Activated CD4-positive, CD25-positive, alpha-beta regulatory T cell treated with anti-CD3 and anti-CD28 coated beads, Interleukin-2, amount 50 U/mL, for 72 hours (primary cell): ENCODE measurements around the gene NCAM1.

Experiments
- DNase-seq: peaks from one replicate; pipeline ENCODE4 v3.0.0; 2021

NCAM1 gene

DNA sequence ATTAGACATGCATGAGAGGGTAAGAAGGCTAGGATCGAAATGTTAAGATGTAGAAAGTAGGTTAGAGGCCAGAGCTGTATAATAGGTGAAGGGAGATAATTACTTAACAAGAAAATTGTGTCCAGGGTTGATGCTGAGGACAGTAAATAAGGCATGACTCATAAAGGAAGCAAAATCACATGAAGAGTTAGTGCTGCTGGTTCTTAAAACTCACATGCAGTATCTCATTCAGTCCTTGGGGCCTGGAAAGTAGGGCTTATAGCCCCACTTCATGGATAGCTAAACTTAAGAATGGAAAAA lies 130.2 kb downstream of the NCAM1 start:
- no peak for DNase-seq

DNA sequence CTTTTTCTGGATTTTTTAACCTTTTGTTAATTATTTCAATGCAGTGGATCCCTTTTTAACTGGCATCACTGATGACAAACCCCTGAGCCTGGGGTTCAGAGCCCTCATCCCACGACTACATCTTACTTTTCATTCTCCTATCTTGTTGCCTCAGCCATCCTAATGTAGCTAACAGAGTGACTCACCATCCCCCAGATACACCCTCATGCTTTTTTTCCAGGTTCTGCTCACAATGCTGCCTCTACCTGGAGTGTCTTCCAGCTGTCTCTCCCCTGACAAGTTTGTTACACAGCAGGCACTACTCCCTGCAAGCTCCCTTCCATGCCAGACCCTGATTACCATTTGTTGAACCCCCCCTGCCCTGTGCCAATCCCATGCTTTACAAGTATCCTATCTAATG lies 135.4 kb downstream of the NCAM1 start:
- no peak for DNase-seq

DNA sequence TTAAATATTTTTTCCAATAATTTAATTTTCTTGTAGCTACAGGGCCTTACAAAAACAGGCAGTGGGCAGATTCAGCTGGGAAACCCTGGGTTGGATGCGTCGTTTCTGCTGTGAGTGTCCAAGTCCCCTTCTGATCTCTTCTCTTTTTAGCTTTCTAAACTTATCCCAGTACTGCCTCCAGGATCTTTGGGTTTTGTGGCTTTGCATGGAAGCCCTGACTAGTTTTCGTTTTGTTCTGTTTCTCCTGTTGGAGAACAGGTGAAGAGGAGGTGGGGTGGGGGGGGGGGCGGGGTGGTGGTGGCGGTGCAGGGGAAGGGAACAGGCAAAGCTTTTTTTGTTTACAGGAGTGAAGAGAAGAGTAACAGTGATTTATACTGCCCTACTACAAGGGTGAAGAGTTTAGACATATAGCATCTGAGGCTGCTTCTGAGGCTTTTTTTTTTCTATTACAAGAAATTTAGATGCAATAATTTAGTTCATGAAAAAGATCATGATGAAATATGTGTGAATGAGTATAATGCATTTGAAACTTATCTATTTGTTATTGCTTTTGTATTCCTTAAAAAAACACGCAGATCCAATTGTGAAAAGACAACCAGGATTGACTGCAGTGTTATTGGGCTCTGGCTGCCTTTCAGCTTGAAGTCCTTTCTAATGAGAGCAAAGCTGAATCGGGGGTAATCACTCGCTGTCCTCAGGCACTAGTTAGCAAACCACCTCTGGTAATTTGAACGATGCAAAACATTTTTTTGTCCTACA lies 142.9 kb downstream of the NCAM1 start:
- DNase-seq, result no peak

DNA sequence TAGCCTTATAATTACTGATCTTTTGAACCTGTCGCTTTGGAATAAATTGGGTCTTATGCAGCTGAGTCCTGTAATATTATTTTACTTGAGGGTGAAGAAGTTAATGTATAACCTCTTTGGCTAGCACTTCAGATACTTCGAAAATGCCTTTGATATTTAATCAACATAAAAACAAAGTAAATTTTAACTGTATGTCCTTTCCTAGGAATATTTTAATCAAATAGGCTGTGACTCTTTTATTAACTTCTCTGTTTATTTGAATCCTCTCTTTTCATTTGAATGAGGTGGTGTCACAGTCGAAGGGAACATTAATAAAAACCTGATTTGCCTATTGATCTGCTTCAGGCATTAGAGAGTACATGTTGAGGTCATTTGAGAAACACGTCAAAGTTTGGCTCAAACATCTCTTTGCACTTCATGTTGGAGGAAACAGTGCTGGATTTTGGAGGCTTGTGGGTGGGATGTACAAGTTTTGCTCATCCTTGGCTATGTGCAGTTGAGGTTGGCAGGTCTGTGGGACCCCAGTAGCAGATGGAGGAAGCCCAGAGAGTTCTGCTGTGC lies 143.6 kb downstream of the NCAM1 start:
- no peak for DNase-seq

DNA sequence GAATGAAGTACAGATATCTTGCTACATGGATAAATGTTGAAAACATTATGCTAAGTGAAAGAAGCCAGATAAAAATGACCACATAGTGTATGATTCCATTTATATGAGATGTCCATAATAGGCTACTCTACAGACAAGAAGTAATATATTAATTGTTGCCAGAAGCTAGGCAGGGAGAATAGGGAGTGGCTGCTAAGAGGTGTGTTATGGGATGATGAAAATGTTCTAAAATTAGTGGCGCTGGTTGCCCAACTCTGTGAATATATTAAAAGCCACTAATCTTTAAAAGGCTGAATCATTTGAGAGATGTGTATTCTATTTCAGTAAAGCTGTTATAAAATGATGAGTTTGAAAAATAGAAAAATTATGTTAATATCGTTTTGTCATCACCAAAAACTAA lies 144.4 kb downstream of the NCAM1 start:
- no peak for DNase-seq

DNA sequence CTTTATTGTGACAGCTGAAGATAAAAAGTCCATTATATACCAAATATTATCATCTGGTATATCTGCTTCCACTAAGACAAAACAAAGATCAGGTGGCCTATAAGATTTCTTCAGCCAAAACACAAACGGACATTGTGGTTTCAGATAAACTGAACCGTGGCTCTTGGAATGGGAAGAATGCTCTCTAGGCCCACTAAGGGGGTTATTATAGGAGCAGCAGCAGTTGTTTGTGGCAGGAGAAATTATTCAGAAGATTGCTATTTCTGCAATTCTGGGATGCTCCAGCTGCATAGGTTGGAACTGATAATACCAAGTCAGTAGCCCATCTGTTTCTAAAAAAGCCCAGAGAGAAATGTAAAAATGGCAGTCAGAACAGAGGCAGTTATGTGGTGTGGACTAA lies 145.3 kb downstream of the NCAM1 start:
- no peak for DNase-seq

DNA sequence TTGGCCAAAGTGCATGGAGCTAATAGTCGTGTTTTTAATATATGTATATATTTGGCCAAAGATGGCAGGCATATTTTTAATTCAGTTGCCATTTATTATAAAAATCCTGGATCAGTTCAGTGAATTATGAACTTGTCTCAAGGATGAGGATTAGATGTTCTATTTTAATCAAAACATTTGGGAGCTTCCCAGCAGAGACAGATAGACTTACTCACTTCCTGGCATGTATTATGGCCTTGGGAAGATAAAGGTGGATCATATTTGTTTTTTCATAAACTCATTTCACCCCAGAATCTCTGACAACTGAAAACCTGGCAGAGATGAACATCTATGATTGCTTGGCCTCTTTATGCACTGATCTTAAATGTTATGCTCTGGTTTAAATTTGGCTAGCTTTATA lies 148.8 kb downstream of the NCAM1 start:
- DNase-seq, result no peak

DNA sequence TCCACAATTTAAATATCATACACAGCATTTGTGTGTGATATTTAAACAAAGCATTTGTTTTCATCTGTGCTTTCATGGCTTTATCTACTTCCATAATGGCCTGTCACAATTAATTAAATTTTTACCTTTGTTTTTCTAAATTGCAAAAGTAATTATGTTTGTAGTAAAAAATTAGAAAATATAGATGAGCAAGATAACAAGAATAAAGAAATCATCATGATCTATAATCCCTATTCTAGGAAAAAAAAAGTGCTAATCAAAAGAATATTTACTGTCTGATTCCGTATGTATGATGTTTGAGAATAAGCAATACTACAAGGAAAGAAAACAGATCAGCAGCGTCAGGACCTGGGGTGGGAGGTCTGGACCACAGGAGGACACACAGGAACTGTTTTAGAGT lies 149.9 kb downstream of the NCAM1 start:
- no peak for DNase-seq

DNA sequence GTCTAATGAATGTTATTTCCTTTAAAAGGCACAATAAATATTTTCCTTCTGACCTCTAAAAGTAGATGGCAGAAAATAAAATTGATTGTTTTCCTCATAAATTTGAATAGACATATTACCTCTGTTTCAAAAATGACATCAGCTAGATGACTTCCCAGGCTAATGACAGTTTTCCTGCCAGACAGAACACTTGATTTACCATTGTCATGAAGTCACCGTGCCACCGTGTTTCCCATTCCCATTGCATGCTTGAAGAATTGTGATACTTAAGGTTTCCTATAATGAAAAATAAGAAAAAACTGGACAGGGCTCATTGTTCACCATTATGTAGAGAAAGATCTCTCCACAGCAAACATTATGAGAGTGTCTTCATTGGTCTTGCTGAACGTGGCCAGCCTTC lies 151.1 kb downstream of the NCAM1 start:
- no peak for DNase-seq

DNA sequence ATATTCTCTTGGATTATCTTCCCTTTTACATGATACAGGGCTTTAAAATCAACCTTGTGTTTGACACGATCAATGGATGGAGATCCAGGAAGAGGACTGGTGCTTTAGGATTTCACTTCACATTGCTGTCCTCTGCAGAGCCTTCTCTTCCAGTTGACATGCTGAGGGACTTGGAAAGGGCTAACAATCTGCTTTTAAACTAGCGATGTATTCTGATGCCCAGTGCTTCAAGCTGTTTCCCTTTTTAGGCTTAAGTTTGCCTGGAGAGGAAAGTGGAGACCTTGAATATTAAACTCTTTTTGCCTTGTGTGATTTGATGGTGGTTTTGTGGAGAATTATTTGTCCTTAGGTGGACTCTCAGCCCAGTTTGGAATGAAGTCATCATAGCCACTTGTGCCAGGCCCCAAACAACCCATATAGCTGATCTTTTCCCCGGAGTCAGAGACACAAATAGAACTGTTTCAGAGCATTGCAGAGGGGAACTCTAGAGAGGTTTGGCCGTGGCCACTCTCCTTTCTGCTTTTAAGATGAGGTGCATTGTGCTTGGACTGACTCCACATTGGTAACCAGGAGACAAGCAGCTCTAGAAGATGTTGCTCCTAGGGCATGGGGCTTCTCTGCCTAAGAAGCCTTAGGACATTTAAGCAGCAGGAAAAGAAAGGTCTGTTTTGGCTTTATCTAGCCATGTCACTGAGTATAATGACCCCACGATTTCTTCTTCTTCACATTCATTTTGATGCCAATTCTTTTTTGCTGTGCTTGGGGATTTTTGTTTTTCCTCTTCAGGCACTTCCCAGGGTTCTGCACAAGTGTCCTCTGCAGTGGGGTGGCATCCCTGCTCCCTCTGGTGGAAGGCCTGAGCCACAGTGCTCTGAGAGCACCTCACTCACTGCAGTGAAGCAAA lies 152.8 kb downstream of the NCAM1 start:
- DNase-seq, result no peak

DNA sequence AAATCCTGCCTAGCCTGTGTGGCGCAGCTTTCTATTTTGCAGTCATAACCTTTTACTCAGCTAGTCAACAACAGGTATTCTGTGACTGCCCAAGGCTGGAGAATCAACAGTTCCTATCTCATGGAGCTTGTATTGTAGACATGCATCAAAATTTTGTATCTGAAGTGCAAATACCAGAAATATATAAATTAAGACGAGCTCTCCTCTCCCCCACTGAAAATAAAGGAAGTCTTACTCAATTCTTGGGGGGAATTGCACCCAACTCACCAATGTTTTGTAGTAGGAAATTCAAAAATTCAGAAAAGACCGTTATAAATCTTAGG lies 153.4 kb downstream of the NCAM1 start:
- DNase-seq, result no peak

DNA sequence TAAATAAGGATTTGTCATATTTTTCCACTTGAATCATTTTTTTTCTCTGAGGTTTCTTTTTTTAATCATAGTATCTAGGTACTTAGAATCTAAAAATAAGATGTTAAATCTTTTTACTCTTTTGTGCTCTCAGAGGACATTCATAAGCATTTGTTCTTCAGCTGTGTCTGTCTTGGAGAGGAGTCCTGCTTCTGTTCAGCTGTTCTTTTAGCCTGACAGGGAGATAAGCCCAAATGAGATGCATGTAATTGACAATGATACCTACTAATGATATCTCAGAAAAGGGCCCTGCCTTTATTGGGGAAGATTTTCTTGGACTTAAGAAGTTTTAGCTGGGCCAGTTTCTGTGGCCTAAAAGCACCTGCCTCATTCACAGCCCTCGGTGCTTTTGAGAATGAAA lies 156.9 kb downstream of the NCAM1 start:
- no peak for DNase-seq

DNA sequence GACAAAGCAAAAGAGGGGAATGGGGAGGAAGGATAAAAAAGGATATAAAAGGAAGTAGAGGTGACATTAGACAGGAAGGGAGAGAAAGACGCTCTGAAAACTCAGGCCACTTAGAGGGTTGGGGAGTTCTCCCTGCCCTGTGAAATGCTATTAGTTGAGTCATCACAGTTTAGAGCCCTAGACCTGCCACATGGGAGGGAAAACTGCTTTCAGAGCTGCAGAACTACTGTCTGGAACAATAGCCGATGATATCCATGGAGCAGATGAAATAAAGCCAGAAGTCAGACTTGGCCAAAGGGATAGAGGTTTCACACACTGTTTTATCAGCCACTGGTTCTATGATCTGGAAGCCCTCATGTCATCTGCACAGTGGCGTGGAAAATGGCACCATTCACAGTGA lies 157.9 kb downstream of the NCAM1 start:
- DNase-seq, result no peak

DNA sequence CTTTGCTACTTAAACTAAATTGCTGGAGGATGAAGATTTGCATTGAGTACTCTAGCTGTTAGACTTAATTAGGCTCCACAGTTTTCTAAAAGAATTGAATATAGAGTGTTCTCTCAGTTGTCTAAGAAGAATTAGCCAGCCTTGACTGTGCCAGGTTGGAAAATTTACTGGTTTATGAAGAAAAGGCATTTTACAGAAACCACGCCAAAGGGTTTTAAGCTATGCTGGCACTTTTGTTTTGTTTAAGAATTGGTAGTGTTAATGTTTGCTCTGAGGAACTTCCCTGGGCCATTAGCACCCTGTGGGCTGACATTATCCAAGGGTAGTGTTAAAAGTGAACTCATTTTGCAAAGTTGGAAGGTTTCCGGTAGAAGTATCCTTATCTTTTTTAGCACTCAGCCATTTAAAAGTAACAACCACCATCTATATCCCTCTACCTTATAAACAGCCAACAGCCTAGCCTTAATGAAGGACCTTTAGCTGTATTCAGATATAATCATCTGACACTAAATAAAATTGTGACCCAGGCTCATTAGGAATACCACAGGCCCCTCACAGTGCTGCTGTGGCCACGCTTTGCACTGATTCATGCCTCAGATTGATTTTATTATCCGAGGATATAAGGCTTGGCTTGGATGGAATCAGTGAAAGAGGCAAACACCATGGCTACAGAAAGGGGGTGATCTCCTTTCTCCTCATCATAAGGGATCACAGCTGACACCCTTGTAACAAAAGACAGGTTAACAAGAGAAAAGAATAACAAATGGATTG lies 158.9 kb downstream of the NCAM1 start:
- no peak for DNase-seq

DNA sequence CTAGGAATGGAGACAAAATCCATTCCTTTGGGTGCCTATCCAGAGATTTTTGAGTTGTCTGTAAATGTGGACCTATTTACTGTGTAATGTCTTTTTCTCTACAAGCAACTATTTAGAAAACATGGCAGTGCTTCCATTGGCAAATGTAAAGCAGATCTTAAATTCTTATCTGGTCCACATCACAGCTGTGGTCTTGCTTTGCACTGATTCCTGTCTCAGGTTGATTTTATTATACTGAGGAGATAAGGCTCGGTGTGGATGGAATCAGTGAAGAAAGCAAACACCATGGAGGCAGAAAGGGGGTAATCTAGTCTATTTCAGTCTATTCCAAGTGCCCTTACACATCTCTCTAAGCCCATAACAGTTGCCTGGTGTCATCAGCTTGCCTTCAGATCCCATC lies 160.5 kb downstream of the NCAM1 start:
- no peak for DNase-seq

DNA sequence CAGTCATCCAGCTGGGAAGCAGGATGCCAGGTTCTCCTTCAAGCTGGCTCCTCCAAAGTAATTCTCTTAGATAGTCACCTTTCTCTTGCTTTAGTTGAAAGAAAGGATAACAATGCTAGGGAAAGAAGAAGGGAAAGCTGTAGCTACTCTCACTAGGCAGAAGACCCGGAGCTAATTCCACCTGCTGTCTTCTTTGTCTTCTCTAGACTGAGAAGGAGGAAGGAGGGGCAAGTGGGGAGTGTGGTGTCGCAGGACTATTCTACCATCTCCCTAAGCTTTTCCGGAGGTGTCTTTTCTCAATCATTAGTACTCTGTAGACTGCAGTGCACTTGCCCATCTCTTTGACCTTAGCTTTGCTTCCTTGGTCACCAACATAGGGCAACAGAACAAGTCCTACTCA lies 162.8 kb downstream of the NCAM1 start:
- DNase-seq, result no peak

DNA sequence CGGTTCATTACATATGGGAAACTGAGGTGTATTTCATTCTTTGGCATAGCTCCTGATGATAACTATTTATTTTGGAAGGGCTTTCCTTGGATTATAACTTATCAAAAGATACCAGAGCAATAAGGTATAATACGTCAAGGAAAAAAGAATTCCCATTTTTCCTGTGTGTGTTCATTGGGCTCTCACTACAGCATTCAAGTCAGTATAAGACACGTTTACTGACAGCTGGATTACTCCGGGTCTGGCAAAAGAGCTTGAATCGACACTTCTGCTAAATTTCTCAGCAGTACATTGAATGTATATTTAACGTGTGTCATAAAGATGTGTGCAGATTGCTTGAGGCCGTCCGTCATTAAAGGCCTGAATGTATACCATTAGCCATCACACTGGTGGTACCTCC lies 163.4 kb downstream of the NCAM1 start:
- DNase-seq, result no peak

DNA sequence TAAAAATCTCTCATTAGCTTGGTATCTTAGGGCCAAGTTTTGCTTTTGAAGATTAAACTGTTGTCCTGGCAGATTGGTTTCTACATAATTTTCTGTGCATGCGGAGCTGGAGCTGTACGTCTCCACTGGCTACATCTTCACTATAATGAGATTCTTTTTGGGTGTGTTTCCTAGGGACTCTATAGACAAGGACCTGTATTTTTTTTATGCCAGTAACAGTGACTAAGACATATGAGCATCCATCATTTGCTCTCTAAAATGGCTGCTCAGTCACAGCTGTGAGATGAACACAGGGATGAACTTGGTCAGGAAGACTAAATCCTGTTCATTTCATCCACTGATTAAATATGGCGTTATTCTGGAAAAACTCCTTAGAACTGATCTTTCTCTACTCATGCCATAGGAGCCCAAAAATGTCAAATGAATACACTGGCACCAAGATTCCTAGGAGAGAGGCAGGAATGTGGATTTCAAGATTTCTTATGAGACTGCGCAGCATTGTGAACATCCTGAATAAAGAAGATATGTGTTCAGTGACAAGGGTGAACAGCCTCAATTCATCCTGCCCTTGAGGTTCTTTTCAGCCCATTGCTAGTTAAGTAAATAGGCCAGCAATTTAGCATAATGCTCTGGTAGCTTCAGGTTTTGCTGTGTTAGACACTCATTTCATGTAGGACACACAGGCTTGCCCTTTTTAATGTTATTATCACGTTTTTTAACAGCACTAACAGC lies 168.2 kb downstream of the NCAM1 start:
- no peak for DNase-seq

DNA sequence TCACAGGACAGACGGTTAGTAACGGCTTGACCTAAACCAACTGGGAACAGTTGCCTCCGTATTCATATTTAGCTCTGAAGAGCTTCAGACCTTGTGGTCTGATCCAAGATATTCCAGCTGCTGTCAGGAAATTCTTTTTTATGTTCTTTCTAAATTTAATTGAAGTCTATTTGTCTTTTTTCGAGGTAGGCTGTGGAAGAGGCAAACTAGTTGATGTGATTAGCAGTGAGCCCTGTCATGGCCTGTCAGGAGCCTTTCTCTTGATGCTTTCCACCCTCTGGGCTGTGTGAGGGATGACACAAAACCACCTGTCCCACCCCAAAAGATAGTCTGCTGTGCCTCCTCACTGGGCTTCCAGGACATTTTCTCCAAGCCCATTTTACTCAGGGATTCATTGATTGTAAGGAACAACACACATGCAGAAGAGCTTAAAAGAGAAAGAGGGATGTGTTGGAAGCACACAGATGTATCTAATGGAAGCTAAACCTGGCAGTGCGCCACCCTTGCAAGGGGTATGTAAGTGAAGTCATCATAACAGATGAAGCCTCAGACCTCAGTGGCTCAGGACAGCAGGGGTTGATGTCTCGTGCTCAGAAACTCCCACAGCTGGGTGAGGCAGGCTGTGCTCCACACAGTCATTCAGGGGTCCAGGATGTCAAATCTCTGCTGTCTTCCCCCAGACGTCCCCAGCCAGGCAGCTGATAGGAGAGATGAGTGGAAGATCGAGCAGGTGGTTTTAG lies 170.0 kb downstream of the NCAM1 start:
- DNase-seq, result no peak

DNA sequence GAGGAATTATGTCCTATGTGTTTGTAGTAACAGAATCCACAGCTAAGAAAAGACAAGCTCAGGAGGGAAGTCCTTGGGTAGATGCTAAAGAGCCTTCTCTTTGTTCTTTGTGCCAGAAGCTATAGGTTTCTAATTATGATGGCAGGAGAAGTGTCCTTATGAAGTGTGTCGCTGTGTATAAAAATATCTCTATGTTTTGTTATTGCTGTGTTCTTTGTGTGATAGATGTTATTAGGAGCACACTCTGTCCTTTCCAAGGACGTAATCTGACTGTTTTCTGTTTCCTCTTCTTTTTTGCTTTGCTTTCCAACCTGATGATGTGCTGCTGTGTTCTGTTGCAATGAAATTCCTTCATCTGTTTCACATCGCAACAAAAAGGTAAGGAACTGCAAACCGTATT lies 171.9 kb downstream of the NCAM1 start:
- DNase-seq, result no peak

DNA sequence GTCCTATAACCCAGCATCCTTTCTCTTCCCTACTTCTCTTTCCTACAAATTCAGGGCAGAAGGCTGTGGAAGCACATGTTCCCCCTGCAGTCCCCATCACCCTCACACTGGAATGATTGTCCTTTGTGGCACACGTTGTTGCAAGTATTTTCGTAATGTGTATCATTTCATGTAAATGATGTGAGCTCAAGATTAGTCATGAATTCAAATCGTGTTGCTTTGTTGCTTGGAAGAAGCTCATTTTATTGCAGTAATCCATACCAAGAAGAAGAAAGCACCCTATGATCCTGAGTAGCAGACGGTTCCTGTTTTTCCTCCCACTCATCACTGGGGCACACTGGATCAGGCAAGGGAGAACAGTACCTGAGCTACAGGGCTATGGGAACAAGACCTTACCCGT lies 173.4 kb downstream of the NCAM1 start:
- DNase-seq, result no peak
